T47D (cell line): ENCODE data around the gene LARGE2.
"Not testable (repeated sequence)": the region's sequence is repeated elsewhere in the genome, so short reads cannot be mapped to it uniquely, and the experiment has no call there.

ENCODE experiments used
- DNase-seq, 2 experiments: peaks; one replicate each; pipeline versions ENCODE4 v3.0.0 to v3.0.0-alpha.2; 2011 to 2012; ENCODE audit warnings: low read depth in 1 of 2, low spot score in 1 of 2
- JUND ChIP-seq: IDR thresholded peaks from 2 replicates; pipeline ENCODE4 v1.6.1; 2012; ENCODE audit warnings: low read depth
- in situ Hi-C: cut with HindIII; loops from 2 replicates; pipeline ENCODE4 v1.10.0; 2016; ENCODE audit warnings: low sequenced_read_pairs, low pct_unique_long_range_greater_than_20kb

The LARGE2 gene

DNA sequence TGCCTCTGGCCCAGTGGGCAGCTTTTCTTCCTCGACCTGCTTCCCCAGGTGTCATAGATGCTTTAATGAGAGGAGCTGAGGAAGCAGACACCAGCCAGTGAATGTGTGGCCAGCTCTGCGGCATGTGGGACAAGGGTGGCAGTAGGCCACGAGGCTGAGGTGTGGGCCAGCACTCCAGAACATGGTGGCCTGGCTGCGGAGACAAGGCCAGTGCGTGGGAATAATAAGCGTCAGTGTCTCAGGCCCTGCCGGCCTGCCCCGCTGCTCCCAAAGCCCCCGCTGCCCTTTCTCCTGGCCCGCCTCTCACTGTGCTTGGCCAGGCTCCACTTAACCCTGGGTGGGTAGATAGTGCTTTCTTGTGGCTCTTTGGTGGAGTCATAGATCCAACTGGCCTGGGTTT is 34.9 kb upstream of the LARGE2 start:
- DNase-seq = no peak
- TF ChIP-seq JUND = no peak
- in situ Hi-C loops = no loop called here

DNA sequence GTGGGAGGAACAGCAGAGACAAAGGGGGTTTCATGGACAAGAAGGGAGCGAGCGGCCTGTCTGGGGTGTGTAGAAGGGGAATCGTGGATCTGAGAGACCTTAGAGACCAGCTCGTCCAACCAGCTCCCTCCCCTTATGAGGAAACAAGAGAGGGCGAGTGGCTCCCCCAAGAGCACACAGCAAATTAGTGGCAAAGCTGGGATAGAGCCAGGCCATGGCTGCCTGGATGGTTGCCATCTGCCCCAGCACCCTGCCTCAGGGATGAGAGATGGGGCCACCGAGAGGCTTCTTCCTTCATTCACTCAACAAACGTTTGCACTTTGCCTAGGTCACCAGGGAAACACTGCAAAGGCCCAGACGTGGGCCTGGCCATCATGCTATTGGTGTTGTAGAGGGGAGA is 32.9 kb upstream of the LARGE2 start:
- DNase-seq = no peak
- in situ Hi-C loops = no loop called here
- no peak for TF ChIP-seq JUND

DNA sequence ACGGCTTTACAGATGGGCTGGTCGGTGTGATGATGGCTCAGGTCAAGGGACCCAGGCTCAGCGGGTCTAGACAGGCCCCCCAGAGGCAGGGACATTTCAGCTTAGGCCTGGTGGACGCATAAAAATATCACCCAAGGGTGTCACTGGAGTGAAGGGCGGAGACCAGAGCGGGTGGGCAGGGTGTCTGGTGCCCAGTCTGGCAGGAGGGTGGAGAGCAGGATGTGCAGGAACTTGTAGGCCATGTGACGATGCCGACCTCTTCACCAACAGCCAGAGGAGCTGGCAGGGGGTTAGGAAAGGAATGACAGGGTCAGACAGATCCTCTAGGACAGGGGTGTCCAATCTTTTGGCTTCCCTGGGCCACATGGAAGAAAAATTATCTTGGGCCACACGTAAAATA is 32.5 kb upstream of the LARGE2 start:
- TF ChIP-seq JUND = no peak
- DNase-seq = no peak
- in situ Hi-C loops = no loop called here

DNA sequence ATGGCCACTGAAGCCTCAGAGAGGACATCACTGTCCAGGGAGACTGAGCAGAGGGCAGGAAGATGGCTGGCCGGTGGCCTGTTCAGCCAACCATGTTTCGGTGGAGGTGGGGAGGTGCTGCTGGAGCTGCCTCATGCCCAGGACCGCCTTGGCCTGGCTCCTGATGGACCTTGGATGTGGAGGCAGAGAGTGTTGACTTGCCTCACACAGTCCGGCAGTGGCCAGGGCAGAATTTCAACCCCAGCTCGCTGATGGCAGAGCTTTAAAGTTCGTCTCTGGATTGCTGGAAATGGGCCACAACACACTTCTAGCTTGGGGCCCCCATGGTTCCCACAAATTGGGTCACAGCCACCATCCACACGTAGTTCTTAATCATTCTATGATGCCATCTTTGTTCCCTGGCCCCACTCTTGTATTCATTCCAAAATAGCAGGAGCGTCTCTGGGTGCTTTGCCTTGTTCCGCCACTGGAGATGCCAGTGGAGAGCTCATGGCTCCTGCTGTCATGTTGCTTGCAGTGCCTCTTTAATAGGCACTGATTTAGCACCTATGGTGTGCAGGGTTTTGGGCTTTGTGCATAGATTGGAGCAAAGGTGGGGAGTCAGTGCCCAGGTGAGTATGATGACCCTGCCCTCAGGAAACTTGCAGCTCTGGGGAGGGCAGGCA is 31.4 kb upstream of the LARGE2 start:
- no peak for TF ChIP-seq JUND
- in situ Hi-C loops = no loop called here
- DNase-seq = no peak

DNA sequence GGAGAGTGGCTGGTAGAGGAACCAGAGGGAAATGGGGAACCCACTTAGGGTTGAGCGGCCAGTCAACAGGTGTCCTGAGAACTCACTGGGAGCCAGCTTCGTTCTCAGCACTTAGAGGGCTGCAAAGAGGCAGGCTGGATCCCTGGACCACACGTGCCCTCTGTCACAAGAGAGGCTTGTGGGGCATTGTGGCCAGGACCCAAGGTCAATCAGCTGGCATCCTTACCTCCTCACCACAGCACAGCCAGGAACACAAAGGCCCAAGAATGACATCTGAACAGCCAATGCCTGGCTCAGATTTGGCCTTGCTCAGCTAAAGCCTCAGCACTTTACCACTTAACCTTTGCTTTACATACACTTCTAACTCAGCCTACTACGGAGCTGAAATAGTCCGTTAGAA is 29.6 kb upstream of the LARGE2 start:
- no peak for TF ChIP-seq JUND
- in situ Hi-C loops = no loop called here
- no peak for DNase-seq

DNA sequence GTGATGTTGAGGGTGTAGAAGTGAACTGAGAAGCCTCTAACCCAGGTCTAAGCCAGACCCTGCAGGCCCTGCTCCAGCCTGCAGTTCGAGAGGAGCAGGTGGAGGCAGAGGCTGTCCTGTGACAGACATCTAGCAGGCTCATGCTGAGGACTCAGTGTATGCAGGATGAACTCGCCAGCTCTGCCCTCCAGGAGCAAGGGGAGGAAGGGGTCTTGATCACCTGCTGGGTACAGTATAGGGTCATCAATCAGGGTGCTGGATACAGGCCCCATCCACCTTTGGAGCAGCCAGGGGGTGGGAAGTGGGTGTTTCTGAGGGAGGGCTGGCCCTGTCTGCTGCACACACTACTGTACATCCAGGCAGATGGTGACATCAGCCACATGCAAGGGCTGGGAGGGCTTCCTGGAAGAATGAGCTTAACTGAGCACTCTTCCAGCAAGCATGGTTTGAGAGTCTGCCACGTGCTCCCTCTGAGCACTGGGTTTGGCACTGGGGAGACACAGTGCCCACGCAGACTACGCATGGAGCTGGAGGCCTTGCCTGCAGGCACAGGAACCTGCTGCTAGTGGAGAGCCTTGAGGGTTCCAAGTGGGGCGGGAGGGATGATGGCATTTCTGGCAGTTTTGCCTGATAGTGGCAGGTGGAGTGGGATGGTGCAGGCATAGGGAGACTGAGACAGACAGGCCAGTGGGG is 27.8 kb upstream of the LARGE2 start:
- in situ Hi-C loops = no loop called here
- TF ChIP-seq JUND = no peak
- no peak for DNase-seq

DNA sequence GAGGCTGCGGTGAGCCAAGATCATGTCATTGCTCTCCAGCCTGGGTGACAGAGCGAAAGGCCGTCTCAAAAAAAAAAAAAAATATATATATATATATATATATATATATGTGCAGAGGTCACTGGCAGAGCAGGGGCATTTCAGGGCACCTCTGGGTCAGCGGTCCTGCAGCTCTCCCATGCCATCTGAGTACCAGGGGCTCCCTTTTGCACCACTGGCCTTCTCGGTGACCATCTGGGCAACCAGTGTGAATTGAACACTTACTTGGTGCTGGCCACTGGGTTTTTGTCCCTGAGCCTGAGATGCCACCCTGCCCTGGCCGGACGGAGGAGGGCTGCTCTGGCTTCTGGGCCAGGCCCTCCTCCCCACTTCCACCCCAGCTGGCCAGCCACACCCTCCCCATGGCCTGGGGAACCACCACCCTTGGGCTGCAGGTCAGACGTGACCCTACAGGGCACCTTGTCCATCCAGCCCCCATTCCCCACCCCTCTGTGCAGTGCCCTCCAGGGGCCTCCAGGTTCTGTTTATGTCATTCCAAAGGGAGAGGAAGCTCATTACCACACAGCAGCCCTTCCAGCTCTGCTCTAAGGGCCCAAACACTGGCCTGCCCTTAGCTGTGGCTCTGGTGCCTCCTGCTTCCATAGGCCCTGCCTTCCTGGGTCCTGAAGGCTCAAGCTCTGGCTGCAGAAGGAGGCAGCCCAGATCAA is 26.8 kb upstream of the LARGE2 start:
- in situ Hi-C loops = no loop called here
- no peak for TF ChIP-seq JUND
- no peak for DNase-seq

DNA sequence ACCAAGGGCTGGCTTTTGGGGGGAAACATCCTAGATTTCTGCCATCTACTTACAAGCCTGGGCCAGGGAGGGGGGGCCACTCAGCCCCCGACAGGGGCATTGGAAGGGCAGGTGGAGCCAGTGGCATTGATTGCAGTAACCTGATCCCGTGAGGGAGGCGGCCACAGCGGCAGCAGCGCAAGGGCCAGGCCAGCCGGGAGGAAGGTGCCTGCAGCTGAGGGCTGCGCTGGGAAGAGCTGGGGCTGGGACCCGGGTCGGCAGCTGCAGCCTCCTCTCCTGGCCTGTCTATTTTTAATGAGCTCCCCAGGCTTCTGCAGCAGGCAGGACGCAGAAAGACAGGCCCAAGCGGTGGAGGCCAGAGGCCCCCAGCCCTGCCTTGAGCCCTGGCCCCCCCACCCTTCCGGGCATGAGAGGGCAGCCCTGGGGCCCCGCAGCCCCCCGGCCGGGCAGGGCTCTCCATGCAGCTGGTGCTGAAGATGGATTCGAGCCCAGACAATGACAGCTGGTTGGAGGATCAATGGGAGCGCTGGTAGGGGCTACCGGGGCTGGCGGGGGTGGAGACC is 26.0 kb upstream of the LARGE2 start:
- in situ Hi-C loops = no loop called here
- TF ChIP-seq JUND = no peak
- peak in 1 of 2 experiments; percentile 39 for DNase-seq

DNA sequence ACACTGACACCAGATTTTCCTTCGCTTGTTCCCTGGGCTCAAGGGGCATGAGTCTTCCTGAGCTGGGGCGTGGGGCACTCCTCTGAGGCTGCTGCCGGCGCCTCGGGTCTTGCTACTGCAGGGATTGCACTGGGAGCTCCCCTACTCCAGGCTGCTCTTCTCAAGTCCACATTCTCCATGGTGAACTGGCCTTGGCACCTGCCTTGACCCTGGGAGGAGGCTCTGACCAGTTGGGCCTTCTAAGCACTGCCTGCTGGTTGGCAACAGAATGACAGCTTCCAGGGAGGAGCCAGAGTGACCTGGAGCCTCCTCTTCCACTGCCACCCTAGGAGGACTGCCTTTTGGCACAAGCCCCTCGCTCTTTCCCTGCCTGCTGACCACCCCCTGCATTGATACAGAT is 24.9 kb upstream of the LARGE2 start:
- DNase-seq = peak in 1 of 2 experiments; percentile 51
- in situ Hi-C loops = no loop called here
- no peak for TF ChIP-seq JUND

DNA sequence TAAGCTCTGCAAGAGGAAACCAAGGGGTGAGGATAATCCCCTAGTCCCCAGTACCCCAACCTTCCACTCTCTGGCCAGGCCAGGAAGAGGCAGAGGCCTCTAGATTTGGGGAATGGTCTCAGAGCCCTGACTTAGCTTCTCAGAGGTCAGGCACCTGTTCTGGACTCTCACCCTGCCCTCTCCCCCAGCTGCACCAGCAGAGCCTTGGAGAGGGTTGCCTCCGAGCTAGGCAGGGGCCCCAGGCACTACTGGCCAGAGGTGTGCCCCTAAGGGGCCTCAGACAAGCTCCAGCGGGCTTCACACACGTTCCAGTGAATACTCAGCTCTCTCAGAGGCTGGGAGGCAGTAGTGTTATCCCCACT is 23.4 kb upstream of the LARGE2 start:
- no peak for DNase-seq
- in situ Hi-C loops = no loop called here
- TF ChIP-seq JUND = no peak

DNA sequence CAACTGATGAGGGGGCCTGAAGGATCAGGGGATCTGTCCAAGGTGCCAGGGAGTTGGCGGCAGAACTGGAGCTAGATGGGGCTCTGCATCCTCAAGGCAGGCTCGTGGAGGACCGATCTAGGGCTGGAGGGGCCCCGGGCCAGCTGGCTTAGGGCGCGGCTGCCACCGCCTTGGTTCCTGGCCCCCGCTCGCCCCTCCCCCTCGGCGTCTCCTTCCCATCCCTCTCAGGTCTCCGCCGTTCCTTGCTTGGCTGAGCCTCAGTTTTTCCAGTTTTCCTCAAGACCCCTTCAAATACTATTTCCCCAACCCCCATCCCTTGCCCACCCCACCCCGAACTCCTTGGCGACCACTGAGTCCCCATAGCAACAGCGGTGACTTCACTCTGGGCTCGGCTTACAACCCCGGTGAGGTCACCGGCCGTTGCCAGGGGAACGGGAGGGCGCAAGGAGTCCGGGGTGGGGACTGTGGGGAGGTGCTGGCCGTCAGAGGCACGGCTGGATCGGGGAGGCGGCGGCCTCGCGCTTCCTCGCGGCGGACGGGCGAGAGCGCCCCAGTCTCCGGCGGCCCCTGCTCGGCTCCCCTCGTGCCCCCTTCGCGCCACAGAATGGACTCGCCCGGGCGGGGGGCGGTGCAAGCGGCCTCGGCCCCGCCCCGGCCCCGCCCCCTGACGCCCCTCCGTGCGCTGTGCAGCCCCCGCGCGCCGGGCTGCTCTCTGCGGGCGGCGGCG is 22.8 kb upstream of the LARGE2 start:
- TF ChIP-seq JUND = no peak
- DNase-seq = peak; percentile 92 to 94
- in situ Hi-C loops = no loop called here

DNA sequence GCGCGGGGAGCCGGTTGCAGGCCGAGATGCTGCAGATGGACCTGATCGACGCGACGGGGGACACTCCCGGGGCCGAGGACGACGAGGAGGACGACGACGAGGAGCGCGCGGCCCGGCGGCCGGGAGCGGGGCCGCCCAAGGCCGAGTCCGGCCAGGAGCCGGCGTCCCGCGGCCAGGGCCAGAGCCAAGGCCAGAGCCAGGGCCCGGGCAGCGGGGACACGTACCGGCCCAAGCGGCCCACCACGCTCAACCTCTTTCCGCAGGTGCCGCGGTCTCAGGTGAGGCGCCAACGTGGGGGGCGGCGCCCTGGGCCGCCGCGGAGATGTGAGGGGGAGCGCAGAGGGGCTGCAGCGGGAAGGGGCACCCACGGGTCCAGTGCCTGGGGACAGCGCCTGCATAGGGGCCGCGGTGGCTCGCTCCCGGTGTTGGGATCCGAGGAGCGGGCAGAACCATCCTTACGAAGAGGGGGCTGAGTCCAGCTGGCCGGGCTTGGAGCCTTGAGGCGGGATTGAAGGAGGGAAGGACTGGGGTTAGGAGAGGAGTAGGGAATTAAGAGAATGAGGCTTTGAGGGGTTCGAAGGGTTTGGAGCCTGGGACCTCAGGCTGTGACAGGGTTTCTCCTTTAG is 22.2 kb upstream of the LARGE2 start:
- DNase-seq, in situ Hi-C loops: not testable (repeated sequence)
